Mammary epithelial cell (primary cell): Measurements from ENCODE around the gene CDNF.

Experiments used
- CTCF ChIP-seq, 2 donors: IDR thresholded peaks in 1 of 2; conservative IDR thresholded peaks in 1 of 2; 2 replicates each; pipeline ENCODE4 v1.5.1; 2011 to 2012; ENCODE audit warnings: inconsistent platforms in 2 of 2, low read length in 2 of 2, mild to moderate bottlenecking in 2 of 2, control low read depth in 1 of 2, low read depth in 1 of 2; ENCODE audit not compliant: insufficient read depth in 1 of 2; ENCODE audit errors: extremely low read depth in 1 of 2
- EZH2 ChIP-seq: IDR thresholded peaks from 2 replicates; pipeline ENCODE4 v1.6.1; 2012; ENCODE audit warnings: low read length, inconsistent platforms, borderline replicate concordance

DNA sequence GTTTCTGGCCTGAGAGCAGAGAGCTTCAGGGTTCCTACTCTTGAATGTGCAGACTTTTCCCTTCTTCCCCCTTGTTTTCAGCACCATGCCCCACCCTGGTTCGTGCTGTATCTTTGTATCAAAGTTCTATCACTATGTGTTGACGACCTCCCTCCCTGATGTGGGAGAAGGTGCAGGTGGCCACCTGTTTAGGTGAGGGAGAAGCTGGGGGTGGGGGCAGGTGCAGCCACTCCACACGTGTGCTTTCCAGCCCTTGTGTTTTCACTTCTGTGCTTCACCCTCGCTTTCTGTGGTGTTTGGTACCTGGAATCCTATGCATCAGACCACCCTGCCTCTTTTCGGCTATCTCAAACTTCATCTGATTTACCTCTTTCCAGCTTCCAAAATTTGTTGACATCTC is 21.2 kb upstream of the CDNF start:
- TF ChIP-seq CTCF (conservative IDR thresholded peaks at IDR 0.05 in 1 of 2, IDR thresholded peaks at IDR 0.05 in 1 of 2; ENCODE audit: extremely low read depth in 1 of 2, insufficient read depth in 1 of 2, low read depth in 1 of 2, low read length in 2 of 2) (no peak), EZH2 (no peak)
